T-helper 2 cell treated with Interferon-gamma antibody and Interleukin-4, amounts not matched to agents 100 ng/mL and 5 ng/mL, for 36 hours (primary cell): ENCODE measurements around the gene SAMD1. TPM values are rescaled to one million over a fixed set of nuclear protein-coding genes. Genes with fewer than 3 reads are reported as not detected.
"Not testable (repeated sequence)": the region's sequence is repeated elsewhere in the genome, so short reads cannot be mapped to it uniquely, and the experiment has no call there.

Experiments used
- intact Hi-C: fragments of 100-400 bp; cut with micrococcal nuclease; formaldehyde crosslinking; loops from one replicate; pipeline ENCODE4 v1.15.1; 2023
- total RNA-seq: library from RNA; stranded (reverse); gene quantifications from 2 replicates; pipeline ENCODE4 v1.2.3, GENCODE V29; 2022

Gene SAMD1
- total RNA-seq, 1 donor from 2014 or later: 103 TPM

- intact Hi-C loops: no loop called here
These were observed 27.4 kb downstream of the SAMD1 start for GRCh38 chr19:14063105-14063504.

GRCh38 chr19:14062558-14062855 lies 28.0 kb downstream of the SAMD1 start:
- intact Hi-C loops: no loop called here

- intact Hi-C loops: no loop called here
These were observed 28.6 kb downstream of the SAMD1 start, which contains the start of gene PALM3 for GRCh38 chr19:14061751-14062557. PALM3 (minus strand) TSS chr19:14062076; CDS start chr19:14061980, 96 bp downstream.

GRCh38 chr19:14061081-14061749 lies 29.3 kb downstream of the SAMD1 start:
- intact Hi-C loops: no loop called here

GRCh38 chr19:14059652-14060155 lies 30.8 kb downstream of the SAMD1 start:
- intact Hi-C loops: loop anchor here (5.0 kb wide), 1 partner anchor 177 kb away; no protein-coding TSS in a partner anchor

- intact Hi-C loops: loop anchor here (5.0 kb wide), 1 partner anchor 177 kb away; no protein-coding TSS in a partner anchor
These were observed 31.5 kb downstream of the SAMD1 start for GRCh38 chr19:14059093-14059480.

DNA sequence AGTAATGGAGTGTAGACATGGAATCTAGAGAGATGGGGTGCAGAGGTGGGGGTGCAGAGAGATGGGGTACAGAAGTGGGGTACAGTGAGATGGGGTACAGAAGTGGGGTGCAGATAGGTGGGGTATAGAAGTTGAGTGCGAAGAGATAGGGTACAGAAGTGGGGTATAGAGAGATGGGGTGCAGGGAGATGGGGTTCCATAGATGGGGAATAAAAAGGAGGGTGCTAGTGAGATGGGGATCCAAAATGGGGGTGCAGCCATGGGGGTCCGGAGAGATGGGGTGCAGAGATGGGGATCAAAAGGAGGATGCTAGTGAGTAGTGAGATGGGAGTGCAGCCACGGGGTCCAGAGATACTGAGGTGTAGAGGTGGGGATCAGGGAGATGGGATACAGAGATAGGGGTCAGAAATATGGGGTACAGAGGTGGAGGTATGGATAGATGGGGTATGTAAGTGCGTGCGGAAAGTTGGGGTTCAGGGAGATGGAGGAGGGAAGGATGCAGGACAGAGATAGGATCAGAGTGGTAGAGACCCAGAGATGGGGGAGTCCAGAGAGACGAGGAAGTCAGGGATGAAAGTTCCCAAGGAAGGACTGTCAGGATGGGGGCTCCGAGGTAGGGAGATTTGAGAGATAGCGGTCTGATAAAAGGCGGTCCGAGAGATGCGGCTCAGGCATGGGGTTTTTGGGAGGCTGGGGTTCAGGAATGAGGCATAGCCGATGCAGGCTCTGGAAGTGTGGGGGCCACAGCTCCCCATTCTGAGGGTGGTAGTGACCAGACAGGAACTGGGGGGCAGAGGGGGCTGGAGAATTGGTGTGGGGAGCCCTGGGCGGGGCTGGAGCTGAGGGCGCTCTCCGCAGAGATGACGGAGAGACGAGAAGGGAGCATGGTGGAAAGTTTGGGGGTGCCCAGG lies 32.1 kb downstream of the SAMD1 start:
- intact Hi-C loops: loop anchor here (5.0 kb wide), 1 partner anchor 176 kb away; no protein-coding TSS in a partner anchor

DNA sequence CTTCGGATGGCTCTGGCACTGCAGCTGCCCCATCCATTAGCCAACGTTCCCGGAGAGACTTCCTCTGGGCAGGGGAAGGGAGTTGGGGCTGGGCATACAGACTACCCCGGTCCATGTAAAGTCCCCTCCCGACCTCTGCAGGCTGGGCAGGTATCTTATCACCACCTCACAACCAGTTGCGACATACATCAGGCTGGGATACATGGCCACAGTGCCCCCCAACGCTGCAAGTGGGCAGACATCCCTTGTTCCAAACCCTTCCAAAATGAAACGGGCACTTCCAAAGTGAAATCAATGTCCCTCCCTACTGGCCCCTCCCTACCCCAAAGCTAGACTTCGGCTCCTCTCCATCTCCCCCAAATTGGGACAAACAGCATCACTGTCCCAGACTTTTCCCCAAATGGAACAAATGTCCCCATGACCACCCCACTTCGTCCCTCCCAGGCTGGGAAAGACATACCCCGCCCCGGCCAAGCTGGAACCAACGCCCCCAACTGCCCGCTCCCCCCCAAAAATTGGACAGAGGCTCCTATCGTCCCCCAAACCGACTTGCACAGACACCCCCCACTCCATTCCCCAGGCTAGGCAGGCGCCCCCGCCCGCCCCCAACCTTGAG lies 33.7 kb downstream of the SAMD1 start:
- intact Hi-C loops: loop anchor here (5.0 kb wide), 1 partner anchor 175 kb away; no protein-coding TSS in a partner anchor

- intact Hi-C loops: loop anchor here (5.0 kb wide), 1 partner anchor 174 kb away; no protein-coding TSS in a partner anchor
These were observed 34.4 kb downstream of the SAMD1 start for GRCh38 chr19:14056069-14056666.

GRCh38 chr19:14055396-14055795 lies 35.2 kb downstream of the SAMD1 start:
- intact Hi-C loops: loop anchor here (5.0 kb wide), 1 partner anchor 173 kb away; no protein-coding TSS in a partner anchor

DNA sequence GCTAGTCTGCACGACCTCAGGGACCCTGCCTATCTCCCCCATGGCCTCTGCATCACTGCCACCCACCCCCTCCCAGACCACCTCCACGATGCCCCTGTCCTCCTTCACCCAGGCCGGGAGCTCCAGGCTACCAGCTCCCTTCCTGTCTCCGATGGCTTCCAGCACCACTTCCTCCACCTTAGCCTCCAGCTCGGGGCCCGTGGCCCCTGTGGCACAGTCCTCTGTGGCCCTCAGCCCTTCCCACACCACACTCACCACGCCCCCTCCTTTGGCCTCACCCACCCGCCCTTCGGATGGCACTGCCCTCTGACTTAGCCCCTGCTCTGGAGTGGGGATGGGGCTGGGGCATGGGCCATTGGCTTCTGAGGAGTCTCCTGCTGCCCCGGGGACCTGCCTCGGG lies 35.8 kb downstream of the SAMD1 start:
- intact Hi-C loops: loop anchor here (5.0 kb wide), 1 partner anchor 172 kb away; no protein-coding TSS in a partner anchor

- intact Hi-C loops: no loop called here
These were observed 36.5 kb downstream of the SAMD1 start for GRCh38 chr19:14054099-14054498.

- intact Hi-C loops: no loop called here
These were observed 37.1 kb downstream of the SAMD1 start for GRCh38 chr19:14053500-14053899.

- intact Hi-C loops: no loop called here
These were observed 37.5 kb downstream of the SAMD1 start for GRCh38 chr19:14053032-14053431.

DNA sequence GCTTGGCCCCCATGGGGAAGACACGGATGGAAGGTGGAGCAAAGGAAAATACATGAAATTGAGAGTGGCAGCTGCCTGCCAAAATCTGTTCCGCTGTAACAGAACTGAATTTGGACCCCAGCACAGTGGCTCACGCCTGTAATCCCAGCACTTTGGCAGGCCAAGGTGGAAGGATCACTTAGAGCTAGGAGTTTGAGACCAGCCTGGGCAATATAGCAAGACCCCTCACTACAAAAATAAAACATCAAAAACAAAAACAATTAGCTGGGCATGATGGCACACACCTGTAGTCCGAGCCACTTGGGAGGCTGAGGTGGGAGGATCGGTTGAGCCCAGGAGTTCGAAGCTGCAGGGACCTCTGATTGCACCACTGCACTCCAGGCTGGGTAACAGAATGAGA lies 38.1 kb downstream of the SAMD1 start:
- intact Hi-C loops: no loop called here

- intact Hi-C loops: no loop called here
These were observed 38.6 kb downstream of the SAMD1 start for GRCh38 chr19:14051980-14052379.

GRCh38 chr19:14050961-14051360 lies 39.6 kb downstream of the SAMD1 start:
- intact Hi-C loops: not testable (repeated sequence)

DNA sequence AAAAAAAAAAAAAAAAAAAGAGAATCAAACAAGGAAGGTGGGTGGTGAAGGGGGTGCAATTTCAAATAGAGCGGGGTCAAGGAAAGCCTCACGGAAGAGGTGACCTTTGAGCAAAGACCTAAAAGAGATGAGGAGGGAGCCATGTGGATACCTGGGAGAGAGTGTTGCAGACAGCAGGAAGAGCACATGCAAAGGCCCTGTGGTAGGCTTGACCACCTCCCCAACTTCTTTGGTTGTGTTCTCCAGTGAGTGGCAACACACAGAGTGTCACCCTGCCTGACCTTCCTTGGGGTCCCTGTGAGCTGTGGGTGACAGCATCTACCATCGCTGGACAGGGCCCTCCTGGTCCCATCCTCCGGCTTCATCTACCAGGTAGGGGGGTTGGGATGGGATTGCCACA lies 40.0 kb downstream of the SAMD1 start:
- intact Hi-C loops: no loop called here

- intact Hi-C loops: no loop called here
These were observed 42.0 kb downstream of the SAMD1 start for GRCh38 chr19:14048443-14049153.

DNA sequence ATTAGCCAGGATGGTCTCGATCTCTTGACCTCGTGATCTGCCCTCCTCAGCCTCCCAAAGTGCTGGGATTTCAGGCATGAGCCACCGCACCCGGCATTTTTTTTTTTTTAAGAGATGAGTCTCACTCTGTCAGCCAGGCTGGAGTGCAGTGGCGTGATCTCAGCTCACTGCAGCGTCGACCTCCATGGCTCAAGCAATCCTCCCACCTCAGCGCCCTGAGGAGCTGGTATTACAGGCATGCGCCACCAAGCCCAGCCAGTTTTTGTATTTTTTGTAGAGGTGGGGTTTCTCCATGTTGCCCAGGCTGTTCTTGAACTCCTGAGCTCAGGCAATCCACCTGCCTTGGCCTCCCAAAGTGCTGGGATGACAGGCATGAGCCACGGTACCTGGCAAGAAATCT lies 42.7 kb downstream of the SAMD1 start:
- intact Hi-C loops: not testable (repeated sequence)
